Inflammatory macrophage (primary cell): Measurements from ENCODE around the gene LOXL3.

Experiments
- DNase-seq, 2 donors: peaks; one replicate each; pipeline ENCODE4 v3.0.0-alpha.2; 2020 to 2022

LOXL3 gene

GRCh38 chr2:74550231-74550630 is 3.5 kb downstream of the LOXL3 start:
- DNase-seq, result no peak

- peak; percentile 70 to 88 for DNase-seq
Measured at GRCh38 chr2:74548900-74549826, 4.6 kb downstream of the LOXL3 start.

DNA sequence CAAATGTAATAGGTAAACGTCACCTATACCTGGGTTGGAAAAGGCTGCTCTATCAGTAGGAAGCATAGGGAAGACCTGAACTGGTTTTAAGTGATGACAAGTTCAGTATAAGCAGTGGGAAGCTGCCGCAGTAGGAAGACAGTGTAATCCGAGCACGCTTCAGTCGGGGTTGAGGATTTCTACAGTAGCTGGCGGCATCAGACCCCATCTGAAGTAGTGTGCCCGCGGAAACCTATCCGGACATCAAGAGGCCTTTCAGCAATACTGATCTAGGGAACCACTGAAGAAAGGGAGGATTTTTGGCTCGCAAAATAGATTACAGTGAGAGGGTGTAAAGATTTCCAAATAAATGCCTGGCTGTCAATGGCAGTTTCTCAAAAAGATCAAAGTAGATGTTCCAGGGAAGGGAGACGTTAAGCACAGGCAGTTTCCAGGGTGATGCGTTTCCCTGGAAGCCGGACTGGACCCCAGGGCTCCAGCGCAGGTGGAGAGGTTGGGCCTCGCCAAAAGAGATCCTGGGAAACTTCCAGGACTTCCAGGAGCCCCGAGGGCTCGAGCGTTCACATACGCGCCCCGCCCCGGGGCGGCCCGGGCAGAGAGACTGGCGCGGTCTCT is 5.3 kb downstream of the LOXL3 start:
- no peak for DNase-seq

GRCh38 chr2:74546004-74546403 is 7.7 kb downstream of the LOXL3 start:
- no peak for DNase-seq

DNA sequence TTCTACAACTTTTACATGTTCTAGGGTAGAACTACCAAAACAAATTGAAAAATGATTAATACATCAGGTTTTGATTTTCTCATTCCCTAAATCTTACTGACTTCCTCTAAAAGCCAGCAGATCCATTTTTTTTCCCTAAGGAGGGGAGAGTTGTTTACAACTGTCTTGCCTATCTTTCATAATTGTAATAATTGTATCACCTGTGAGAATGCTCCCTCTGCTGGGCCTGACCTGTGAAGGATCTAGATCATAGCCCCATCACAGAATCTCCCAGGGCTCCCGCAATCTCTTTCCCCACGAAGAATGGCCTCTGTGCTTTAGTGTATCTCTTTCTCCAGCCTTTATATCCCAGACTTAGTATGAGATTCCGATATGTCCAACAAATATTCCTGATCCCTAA is 9.1 kb downstream of the LOXL3 start:
- DNase-seq, result no peak

GRCh38 chr2:74542978-74543377 is 10.8 kb downstream of the LOXL3 start:
- DNase-seq, result no peak

DNA sequence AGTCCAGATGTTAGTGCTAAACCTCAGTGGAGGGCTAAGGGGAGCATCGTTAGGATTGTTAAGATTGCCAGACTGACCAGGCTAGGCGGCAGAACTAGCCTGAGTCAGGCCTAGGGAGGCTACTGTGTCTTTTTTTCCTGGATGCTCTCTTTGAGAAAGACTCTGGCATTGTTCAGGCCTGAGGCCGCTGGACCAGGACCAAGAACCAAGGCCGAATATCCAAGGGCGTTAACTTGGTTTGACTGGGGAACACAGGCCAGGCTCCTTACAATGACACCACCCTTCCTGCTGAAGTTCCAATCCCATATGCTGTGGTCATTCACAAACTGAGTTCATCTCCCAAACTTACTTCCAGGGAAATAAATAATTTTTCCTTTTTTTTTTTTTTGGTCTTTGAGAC is 13.5 kb downstream of the LOXL3 start:
- no peak for DNase-seq

DNA sequence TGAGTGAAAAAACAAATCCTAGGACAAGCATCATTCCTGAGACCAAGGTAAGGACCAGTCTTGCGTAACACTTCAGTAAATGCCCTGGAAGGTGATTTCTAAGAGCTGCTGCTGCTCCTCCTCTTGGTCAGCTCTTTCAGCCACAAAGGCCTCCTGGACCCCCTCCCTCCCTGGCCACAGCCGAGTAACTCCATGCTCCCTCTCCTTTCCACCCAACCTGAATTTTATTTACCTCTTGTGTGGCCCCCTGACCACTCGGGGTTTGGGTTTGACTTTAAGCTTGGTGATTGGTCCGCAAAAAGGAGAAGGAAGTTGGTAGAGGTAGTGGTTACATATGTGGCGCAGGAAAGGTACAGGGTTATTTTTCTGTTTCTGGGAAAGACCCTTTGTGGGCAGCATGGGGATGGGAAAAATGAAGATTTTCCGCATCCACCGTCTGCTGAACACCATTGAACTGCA is 14.8 kb downstream of the LOXL3 start:
- no peak for DNase-seq

DNA sequence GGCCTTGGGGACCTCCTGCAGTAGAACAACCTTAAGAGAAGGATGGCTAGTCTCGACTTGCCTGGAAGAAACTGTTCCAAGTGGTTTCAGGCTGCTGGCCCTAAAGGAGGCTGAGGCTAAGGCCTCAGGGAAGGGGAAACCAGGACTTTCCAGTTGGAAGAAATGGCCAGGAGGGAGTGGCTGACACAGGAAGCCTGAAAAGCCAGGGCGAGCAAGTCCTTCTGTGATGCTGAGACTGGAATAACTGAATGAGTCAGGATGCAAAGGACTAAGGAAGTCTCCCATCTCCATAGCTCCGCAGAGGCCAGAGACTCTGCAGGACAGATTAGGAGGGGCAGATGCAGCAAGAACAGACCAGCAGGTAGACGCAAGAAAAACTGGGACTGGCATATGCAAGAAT is 16.6 kb downstream of the LOXL3 start:
- no peak for DNase-seq

DNA sequence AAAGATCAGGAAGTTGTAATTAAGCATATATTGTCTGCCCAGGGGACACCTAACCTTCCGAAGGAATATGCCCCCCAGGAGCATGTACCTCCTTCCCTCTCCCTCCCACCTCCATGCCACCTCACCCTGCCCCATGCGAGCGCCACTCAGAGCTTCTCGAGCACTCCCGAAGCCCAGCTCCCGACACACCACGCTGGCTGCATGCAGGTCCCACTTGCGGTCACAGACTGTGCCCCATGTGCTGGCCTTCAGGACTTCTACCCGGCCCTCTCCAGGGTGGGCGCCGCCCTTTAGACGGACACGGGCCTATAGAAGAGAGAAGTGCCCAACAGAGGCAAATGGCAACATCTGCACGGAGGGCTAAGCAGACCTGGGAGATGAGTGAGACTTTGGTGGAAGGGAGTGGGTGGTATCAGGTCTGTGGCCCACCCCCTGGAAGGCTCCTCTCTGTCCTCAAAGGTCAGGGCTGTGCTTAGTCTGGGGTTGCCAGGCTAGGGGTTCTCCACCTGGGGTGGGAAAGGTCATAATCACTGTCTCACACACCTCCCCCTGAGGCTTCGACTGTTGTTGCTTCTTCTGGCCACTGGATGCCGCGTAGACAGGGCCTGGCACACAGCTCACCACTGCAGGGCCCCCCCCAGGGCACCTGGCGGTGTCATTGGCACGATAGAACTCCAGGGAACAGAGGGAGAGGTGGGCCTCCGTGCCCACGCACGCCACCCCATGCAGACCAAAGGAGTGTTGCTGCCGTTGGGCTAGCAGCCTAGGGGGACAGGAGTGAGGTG is 17.4 kb downstream of the LOXL3 start:
- DNase-seq, result no peak

- DNase-seq, result no peak
Measured at GRCh38 chr2:74535440-74535965, 18.2 kb downstream of the LOXL3 start.

DNA sequence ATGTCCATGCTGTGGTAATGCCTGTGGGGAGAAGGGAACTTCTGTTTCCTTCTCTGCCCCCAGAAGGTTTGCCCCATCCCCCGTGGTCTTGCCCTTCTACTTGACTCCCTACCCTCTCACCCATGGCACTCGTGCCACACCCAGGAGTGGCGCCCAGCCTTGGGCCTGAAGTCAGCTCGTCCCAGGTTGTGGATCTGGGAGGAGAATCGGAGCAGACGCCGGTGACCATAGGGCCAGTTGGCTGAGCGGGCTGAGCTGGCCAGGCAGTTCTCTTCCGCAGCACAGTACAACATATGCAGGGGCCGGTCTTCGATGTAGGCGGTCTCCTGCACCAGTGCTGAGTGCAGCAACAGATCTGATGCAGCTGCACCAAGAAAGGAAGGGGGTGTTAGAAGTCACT is 19.3 kb downstream of the LOXL3 start:
- DNase-seq, result no peak

GRCh38 chr2:74533464-74533863 is 20.3 kb downstream of the LOXL3 start:
- DNase-seq, result no peak

DNA sequence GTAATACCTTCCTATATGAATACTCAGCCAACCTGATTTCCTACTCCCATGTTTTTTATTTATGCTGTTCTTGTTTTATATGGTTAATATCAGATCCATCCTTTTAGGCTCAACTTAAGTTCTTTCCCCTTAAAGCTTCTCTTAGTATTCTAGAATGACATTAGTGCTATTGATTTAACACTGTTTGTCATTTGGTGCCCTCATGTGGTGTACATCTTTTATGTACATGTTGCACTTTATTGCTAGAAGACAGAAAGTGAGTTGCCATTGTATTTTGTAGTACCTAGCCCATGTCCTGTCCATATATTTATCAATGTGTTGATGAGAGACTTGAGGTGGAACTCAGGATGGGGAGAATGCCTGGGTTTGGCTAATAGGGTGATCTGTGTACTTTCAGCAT is 21.5 kb downstream of the LOXL3 start:
- peak in 1 of 2 donors; percentile 53 for DNase-seq

GRCh38 chr2:74531666-74532065 is 22.1 kb downstream of the LOXL3 start:
- no peak for DNase-seq

DNA sequence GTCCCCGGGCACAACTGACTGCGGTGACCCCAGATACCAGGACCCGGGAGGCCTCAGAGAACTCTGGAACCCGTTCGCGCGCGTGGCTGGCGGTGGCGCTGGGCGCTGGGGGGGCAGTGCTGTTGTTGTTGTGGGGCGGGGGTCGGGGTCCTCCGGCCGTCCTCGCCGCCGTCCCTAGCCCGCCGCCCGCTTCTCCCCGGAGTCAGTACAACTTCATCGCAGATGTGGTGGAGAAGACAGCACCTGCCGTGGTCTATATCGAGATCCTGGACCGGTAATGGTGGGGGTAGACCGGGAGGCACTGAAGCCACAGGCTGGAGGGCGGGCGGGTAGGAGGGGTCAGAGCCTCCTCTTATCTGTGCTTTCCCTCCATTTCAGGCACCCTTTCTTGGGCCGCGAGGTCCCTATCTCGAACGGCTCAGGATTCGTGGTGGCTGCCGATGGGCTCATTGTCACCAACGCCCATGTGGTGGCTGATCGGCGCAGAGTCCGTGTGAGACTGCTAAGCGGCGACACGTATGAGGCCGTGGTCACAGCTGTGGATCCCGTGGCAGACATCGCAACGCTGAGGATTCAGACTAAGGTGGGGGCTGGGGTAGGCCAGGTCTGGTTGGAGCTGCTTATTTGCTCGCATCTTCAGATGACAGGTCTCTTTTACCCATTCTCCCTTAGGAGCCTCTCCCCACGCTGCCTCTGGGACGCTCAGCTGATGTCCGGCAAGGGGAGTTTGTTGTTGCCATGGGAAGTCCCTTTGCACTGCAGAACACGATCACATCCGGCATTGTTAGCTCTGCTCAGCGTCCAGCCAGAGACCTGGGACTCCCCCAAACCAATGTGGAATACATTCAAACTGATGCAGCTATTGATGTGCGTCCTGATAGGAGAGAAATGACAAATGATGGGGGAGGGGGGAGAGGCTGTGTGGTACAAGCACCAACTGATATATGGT is 23.2 kb downstream of the LOXL3 start:
- DNase-seq, result peak; percentile 37 to 65

- DNase-seq, result peak; percentile 100
Measured at GRCh38 chr2:74529357-74530238, 24.1 kb downstream of the LOXL3 start, which contains the start of the genes AUP1 and HTRA2. Gene AUP1 (minus strand): TSS chr2:74529706. CDS start chr2:74529629, 77 bp downstream. Gene HTRA2 (plus strand): TSS chr2:74529933. CDS start chr2:74530007, 74 bp downstream.

- DNase-seq, result no peak
Measured at GRCh38 chr2:74528600-74529356, 25.0 kb downstream of the LOXL3 start.

DNA sequence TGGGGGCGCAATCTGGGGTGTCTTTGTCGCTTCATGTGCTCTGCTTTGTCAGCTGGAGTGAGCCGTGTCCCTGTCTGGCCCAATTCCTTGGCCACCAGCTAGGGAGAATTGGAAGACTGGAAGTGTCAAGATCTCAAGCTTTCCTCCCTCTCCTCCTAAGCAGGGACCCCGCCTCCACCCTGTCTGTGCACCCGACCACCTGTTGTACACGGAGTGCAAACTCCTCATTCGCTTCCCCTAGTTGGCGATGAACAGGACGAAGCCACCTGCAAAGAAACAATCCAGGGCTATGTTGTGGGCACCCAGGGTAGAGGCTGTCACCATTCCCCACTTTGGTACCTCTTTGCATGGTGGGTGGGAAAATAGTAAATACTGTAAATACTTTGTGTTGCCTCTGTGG is 26.0 kb downstream of the LOXL3 start:
- DNase-seq, result no peak
